CD14-positive monocyte (primary cell): ENCODE measurements around the gene POLL. TPM values are rescaled to one million over a fixed set of nuclear protein-coding genes. Genes with fewer than 3 reads are reported as not detected.

Experiments
- DNase-seq, 3 donors: peaks; one replicate each; pipeline ENCODE4 v3.0.0-alpha.2; 2011 to 2022
- H2AFZ ChIP-seq: 2 replicates; pipeline ENCODE4 v1.6.0; 2012; ENCODE audit warnings: mild to moderate bottlenecking, low read depth, low read length, inconsistent platforms; ENCODE audit not compliant: insufficient read depth, poor library complexity, severe bottlenecking
- H3K27ac ChIP-seq, 2 donors: 1 replicate in 1 of 2; 2 replicates in 1 of 2; pipeline ENCODE4 v1.5.1; 2012 to 2013; ENCODE audit warnings: low read length in 2 of 2, control low read depth in 1 of 2, inconsistent platforms in 1 of 2, low read depth in 1 of 2, mild to moderate bottlenecking in 1 of 2
- H3K27me3 ChIP-seq, 2 donors: one replicate each; pipeline versions ENCODE4 v1.6.0 to v1.6.1; 2011 to 2013; ENCODE audit warnings: low read length in 2 of 2; ENCODE audit not compliant: control insufficient read depth in 2 of 2, insufficient read depth in 2 of 2
- H3K36me3 ChIP-seq, 2 donors: replicated peaks in 1 of 2; 1 replicate in 1 of 2; 2 replicates in 1 of 2; pipeline versions ENCODE4 v1.5.1 to v1.6.1; 2012 to 2013; ENCODE audit warnings: low read length in 2 of 2, control low read depth in 1 of 2, inconsistent platforms in 1 of 2, mild to moderate bottlenecking in 1 of 2; ENCODE audit not compliant: insufficient read depth in 2 of 2, control insufficient read depth in 1 of 2
- H3K4me1 ChIP-seq, 2 donors: 1 replicate in 1 of 2; 2 replicates in 1 of 2; pipeline versions ENCODE4 v1.5.1 to v1.6.1; 2012 to 2013; ENCODE audit warnings: low read length in 2 of 2, control low read depth in 1 of 2, inconsistent platforms in 1 of 2, mild to moderate bottlenecking in 1 of 2, moderate library complexity in 1 of 2; ENCODE audit not compliant: insufficient read depth in 2 of 2, control insufficient read depth in 1 of 2
- H3K4me2 ChIP-seq: replicated peaks from 2 replicates; pipeline ENCODE3; 2012; ENCODE audit warnings: low read length, moderate library complexity, mild to moderate bottlenecking; ENCODE audit not compliant: poor library complexity, severe bottlenecking; ENCODE audit errors: extremely low read depth
- H3K4me3 ChIP-seq, 3 experiments: fragments of 200-600 bp in 1 of 3; sonication (generic) in 1 of 3; replicated peaks in 1 of 3; 1 replicate in 2 of 3; 2 replicates in 1 of 3; pipeline ENCODE4 v1.5.1; 2011 to 2013; ENCODE audit warnings: low read length in 3 of 3, mild to moderate bottlenecking in 3 of 3, control low read depth in 2 of 3, low read depth in 2 of 3, inconsistent platforms in 1 of 3, moderate library complexity in 1 of 3
- H3K79me2 ChIP-seq: 2 replicates; pipeline ENCODE4 v1.6.0; 2012; ENCODE audit warnings: mild to moderate bottlenecking, control low read depth, inconsistent platforms, low read length, moderate library complexity; ENCODE audit not compliant: insufficient read depth
- H3K9ac ChIP-seq: 2 replicates; pipeline ENCODE4 v1.6.0; 2017; ENCODE audit warnings: low read length, mild to moderate bottlenecking; ENCODE audit not compliant: insufficient read depth, poor library complexity, severe bottlenecking
- H3K9me3 ChIP-seq, 2 donors: replicated peaks in 1 of 2; 1 replicate in 1 of 2; 2 replicates in 1 of 2; pipeline versions ENCODE4 v1.5.1 to v1.6.1; 2012 to 2013; ENCODE audit warnings: low read length in 2 of 2, control low read depth in 1 of 2; ENCODE audit not compliant: control insufficient read depth in 1 of 2, insufficient read depth in 1 of 2
- H4K20me1 ChIP-seq: 2 replicates; pipeline ENCODE4 v1.6.0; 2012; ENCODE audit warnings: mild to moderate bottlenecking, low read length, control low read depth, moderate library complexity; ENCODE audit not compliant: insufficient read depth
- H3K27ac Mint-ChIP-seq, 7 donors: one replicate each; pipeline ENCODE4 v1.8.0; 2020; ENCODE audit warnings: mild to moderate bottlenecking in 7 of 7, mixed read lengths in 7 of 7, moderate library complexity in 6 of 7, inconsistent platforms in 2 of 7
- H3K27me3 Mint-ChIP-seq, 3 donors: one replicate each; pipeline ENCODE4 v1.8.0; 2021 to 2022; ENCODE audit warnings: low read depth in 3 of 3, mild to moderate bottlenecking in 3 of 3, mixed read lengths in 3 of 3, moderate library complexity in 3 of 3, inconsistent platforms in 1 of 3
- H3K36me3 Mint-ChIP-seq, 2 donors: one replicate each; pipeline ENCODE4 v1.8.0; 2020; ENCODE audit warnings: mixed read lengths in 2 of 2, inconsistent platforms in 1 of 2, mild to moderate bottlenecking in 1 of 2
- H3K4me1 Mint-ChIP-seq: one replicate; pipeline ENCODE4 v1.8.0; 2020; ENCODE audit warnings: mild to moderate bottlenecking, mixed read lengths
- H3K4me3 Mint-ChIP-seq, 2 donors: one replicate each; pipeline ENCODE4 v1.8.0; 2020; ENCODE audit warnings: mild to moderate bottlenecking in 2 of 2, mixed read lengths in 2 of 2, moderate library complexity in 1 of 2
- H3K9me3 Mint-ChIP-seq, 7 donors: one replicate each; pipeline ENCODE4 v1.8.0; 2020 to 2022; ENCODE audit warnings: mixed read lengths in 7 of 7, mild to moderate bottlenecking in 6 of 7, moderate library complexity in 6 of 7, inconsistent platforms in 2 of 7
- WGBS: methylation state at CpG from one replicate; pipeline ENCODE4 v1.1.5; 2013; ENCODE audit warnings: missing lambda C conversion rate; ENCODE audit not compliant: insufficient coverage; 5-methylcytosine and 5-hydroxymethylcytosine counted together
- intact Hi-C, 2 donors: fragments of 100-400 bp; cut with micrococcal nuclease; formaldehyde crosslinking; loops; one replicate each; pipeline versions ENCODE4 v1.15.0 to v1.15.1; 2023
- polyA plus RNA-seq, 3 donors: library from polyadenylated mRNA; depleted of rRNA in 1 of 3; unstranded in 2 of 3; stranded (reverse) in 1 of 3; fragments of 300-500 nt in 2 of 3; fragments of >200 nt in 1 of 3; fragmentation: Illumina TruSeq in 2 of 3; gene quantifications; 1 replicate in 2 of 3; 2 replicates in 1 of 3; pipeline ENCODE4 v1.2.3, GENCODE V29; 2012 to 2021
- TF ChIP-seq, protein P1 (sequence below): fragments of 200-600 bp; IDR thresholded peaks from one replicate; pipeline ENCODE4 v1.8.0; 2022; ENCODE audit warnings: antibody characterized with exemption, mild to moderate bottlenecking

Gene POLL
- polyA plus RNA-seq, 3 donors = 9.9 to 37.0 (median 10.6) TPM

DNA sequence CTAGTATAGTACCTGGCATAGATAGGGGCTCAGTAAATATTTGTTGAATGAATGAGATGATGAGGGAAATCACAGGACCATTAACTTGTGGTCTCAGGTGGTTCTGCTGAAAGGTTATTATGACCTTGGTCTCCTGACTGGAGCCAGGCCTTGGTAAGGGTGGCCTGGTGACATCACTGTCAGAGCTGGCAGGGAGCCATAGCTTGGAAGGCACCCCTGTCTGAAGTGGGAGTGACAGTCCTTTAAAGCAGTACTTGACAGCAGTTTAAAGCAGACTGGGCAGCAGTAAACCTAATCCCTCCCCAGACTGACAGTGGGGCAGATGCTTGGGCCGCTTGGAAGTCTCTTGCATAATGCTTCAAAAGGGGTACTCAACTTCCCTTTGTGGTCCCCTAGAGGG lies 13.5 kb upstream of the POLL start:
- H3K36me3 ChIP-seq = peaks cover 17 to 32% of the 10 kb centered on the region in 2 donors
- no peak overlapping the region for H3K27ac ChIP-seq
- peaks cover 3% of the 10 kb centered on the region for H4K20me1 ChIP-seq
- Mint-ChIP-seq H3K27ac (no peak overlapping the region), H3K36me3 (peaks cover 31 to 32% of the 10 kb centered on the region in 2 donors), H3K4me3 (no peak overlapping the region), H3K9me3 (peaks cover 0 to 1% (median 0%) of the 10 kb centered on the region in 7 donors), H3K27me3 (peaks cover 0 to 1% (median 0%) of the 10 kb centered on the region in 3 donors), H3K4me1 (no peaks in the 10 kb centered on the region)
- H3K4me2 ChIP-seq = no peak overlapping the region
- H3K9ac ChIP-seq = no peak overlapping the region
- 20% methylated on average over 1 of the region's 1 CpG for WGBS
- no peaks in the 10 kb centered on the region for H3K27me3 ChIP-seq
- DNase-seq = no peak
- H3K79me2 ChIP-seq = no peaks in the 10 kb centered on the region
- intact Hi-C loops = loop anchor here (5.0 kb wide), 1 partner anchor 181 kb away; the partner anchor contains the start of gene NPM3 (in 2 of the 2)
- no peak overlapping the region for H3K4me3 ChIP-seq
- H3K4me1 ChIP-seq = no peaks in the 10 kb centered on the region
- TF ChIP-seq, protein P1, sequence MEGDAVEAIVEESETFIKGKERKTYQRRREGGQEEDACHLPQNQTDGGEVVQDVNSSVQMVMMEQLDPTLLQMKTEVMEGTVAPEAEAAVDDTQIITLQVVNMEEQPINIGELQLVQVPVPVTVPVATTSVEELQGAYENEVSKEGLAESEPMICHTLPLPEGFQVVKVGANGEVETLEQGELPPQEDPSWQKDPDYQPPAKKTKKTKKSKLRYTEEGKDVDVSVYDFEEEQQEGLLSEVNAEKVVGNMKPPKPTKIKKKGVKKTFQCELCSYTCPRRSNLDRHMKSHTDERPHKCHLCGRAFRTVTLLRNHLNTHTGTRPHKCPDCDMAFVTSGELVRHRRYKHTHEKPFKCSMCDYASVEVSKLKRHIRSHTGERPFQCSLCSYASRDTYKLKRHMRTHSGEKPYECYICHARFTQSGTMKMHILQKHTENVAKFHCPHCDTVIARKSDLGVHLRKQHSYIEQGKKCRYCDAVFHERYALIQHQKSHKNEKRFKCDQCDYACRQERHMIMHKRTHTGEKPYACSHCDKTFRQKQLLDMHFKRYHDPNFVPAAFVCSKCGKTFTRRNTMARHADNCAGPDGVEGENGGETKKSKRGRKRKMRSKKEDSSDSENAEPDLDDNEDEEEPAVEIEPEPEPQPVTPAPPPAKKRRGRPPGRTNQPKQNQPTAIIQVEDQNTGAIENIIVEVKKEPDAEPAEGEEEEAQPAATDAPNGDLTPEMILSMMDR = no peak
- no peak overlapping the region for H2AFZ ChIP-seq
- no peaks in the 10 kb centered on the region for H3K9me3 ChIP-seq

DNA sequence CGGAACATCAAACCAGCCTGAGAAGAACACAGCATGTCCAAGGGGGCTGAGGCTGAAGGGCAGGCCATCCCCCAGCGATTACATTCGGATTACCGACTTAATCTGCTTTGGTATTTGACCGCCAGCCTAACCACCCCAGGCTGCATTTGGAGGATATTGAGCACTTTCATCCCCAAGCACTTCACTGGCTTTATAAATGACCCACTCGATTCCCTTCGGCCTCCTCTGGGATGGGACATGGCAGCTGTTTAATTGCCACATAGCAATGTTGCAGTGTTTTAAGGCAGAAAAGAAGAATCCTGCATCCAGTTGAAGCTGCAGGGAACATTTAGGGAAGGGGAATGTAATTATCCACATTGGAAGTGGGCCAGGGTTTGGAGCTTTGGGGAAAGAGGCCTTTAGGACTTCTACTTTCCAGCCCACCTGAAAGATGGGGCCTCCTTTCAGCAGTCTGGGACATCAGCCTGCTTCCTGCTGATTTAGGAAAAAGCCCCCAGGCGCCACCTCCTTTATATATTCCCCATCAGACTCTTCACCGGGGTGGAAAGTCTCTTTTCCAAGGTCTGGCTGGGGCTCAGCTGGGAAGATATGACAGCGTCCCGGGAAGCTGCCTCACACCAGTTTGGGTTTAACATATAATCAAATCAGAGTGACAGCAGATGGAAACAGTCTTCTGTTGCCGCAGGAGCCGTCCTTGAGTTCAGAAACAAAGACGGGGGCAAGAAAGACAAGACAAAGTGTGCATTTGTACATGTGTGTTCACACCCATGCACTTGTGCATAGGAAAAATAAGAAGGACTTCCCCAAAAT lies 9.2 kb upstream of the POLL start:
- H3K4me2 ChIP-seq = no peak overlapping the region
- Mint-ChIP-seq H3K27ac (peak overlapping the region in 2 of 7 donors; percentile 1 to 68), H3K4me1 (peaks cover 24% of the 10 kb centered on the region), H3K4me3 (no peak overlapping the region), H3K9me3 (no peaks in the 10 kb centered on the region), H3K36me3 (peaks cover 5 to 12% of the 10 kb centered on the region in 2 donors), H3K27me3 (no peaks in the 10 kb centered on the region)
- 90% methylated on average over 6 of the region's 14 CpGs for WGBS
- peaks cover 18 to 22% of the 10 kb centered on the region in 2 donors for H3K4me1 ChIP-seq
- no peak overlapping the region for H3K27ac ChIP-seq
- peaks cover 2 to 8% of the 10 kb centered on the region in 2 donors for H3K36me3 ChIP-seq
- H3K9ac ChIP-seq = no peak overlapping the region
- no peak for DNase-seq
- intact Hi-C loops = no loop called here
- no peak overlapping the region for H2AFZ ChIP-seq
- no peaks in the 10 kb centered on the region for H3K27me3 ChIP-seq
- no peak overlapping the region for H3K4me3 ChIP-seq
- TF ChIP-seq, protein P1 = no peak
- H4K20me1 ChIP-seq = no peaks in the 10 kb centered on the region
- H3K9me3 ChIP-seq = no peaks in the 10 kb centered on the region
- H3K79me2 ChIP-seq = no peaks in the 10 kb centered on the region
